ENCODE data around the gene PAX8. TPM values are rescaled to one million over a fixed set of nuclear protein-coding genes. Genes with fewer than 3 reads are reported as not detected.

The PAX8 gene
- total RNA-seq, 1 donor from 2014 or later: 2.9 TPM

DNA sequence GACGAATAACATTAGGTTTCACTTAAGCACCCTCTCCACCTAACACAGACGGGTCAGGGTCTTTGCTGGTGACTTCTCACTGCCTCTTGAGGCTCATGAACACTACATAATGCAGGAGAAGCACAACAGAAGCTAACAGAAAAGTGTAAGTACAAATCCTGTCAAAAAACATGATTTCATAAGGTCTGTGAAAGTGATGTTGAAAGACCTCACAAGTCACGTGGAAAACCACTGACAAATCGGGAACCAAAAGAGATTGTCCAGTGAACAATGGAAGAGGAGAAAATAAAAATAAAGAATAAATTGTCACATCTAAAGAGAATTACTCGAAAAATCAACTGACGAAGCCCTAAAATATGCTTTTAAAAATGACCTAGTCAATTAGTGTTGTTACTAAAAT lies 91.0 kb downstream of the PAX8 start:
- Histone ChIP-seq H3K79me2 (ENCODE audit: low read depth) (no peaks in the 10 kb centered on the region), H3K4me2 (no peak overlapping the region), H4K20me1 (ENCODE audit: low read depth) (no peaks in the 10 kb centered on the region), H3K4me3 (no peak overlapping the region), H2AFZ (replicated peaks) (no peak overlapping the region), H3K27ac (no peak overlapping the region), H3K36me3 (no peaks in the 10 kb centered on the region), H3K4me1 (no peaks in the 10 kb centered on the region), H3K9me3 (ENCODE audit: low read depth) (no peaks in the 10 kb centered on the region), H3F3A (ENCODE audit: low read depth) (no peaks in the 10 kb centered on the region), H3K27me3 (no peaks in the 10 kb centered on the region), H3K9ac (no peak overlapping the region)
- H3K36me3 Mint-ChIP-seq: no peaks in the 10 kb centered on the region
- H3K4me3 Mint-ChIP-seq: no peak overlapping the region
- H3K27ac Mint-ChIP-seq: no peak overlapping the region
- peaks cover 12% of the 10 kb centered on the region for H3K4me1 Mint-ChIP-seq
- no peaks in the 10 kb centered on the region for H3K9me3 Mint-ChIP-seq
- TF ChIP-seq, protein P1, sequence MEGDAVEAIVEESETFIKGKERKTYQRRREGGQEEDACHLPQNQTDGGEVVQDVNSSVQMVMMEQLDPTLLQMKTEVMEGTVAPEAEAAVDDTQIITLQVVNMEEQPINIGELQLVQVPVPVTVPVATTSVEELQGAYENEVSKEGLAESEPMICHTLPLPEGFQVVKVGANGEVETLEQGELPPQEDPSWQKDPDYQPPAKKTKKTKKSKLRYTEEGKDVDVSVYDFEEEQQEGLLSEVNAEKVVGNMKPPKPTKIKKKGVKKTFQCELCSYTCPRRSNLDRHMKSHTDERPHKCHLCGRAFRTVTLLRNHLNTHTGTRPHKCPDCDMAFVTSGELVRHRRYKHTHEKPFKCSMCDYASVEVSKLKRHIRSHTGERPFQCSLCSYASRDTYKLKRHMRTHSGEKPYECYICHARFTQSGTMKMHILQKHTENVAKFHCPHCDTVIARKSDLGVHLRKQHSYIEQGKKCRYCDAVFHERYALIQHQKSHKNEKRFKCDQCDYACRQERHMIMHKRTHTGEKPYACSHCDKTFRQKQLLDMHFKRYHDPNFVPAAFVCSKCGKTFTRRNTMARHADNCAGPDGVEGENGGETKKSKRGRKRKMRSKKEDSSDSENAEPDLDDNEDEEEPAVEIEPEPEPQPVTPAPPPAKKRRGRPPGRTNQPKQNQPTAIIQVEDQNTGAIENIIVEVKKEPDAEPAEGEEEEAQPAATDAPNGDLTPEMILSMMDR (IDR thresholded peaks at IDR 0.05): no peak
- TF ChIP-seq EZH2 (IDR thresholded peaks at IDR 0.05) (no peak), EZH2phosphoT487 (IDR thresholded peaks at IDR 0.05) (no peak)
- H3K27me3 Mint-ChIP-seq (ENCODE audit: insufficient read depth, low read depth): peaks cover 2% of the 10 kb centered on the region
- DNase-seq (ENCODE audit: low spot score): no peak

DNA sequence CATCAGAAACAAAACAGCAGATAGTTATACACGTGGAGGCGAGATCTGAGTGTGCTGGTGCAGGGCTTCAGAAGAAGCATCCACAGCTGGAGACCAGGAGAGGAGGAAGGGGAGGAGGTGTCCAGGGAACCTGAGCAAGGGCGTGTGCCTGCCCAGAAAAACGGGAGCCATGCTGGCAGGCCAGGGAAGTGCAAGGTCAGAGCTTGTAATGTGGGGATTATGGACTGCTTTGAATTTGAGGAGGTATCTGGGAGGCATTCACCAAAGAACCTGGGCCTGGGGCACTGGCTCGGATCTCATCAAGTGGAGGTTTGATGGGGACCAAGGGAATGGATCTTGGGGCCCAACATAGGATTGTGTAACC lies 92.3 kb downstream of the PAX8 start:
- Histone ChIP-seq H2AFZ (replicated peaks) (no peak overlapping the region), H3K4me1 (no peaks in the 10 kb centered on the region), H3K4me2 (no peak overlapping the region), H4K20me1 (ENCODE audit: low read depth) (no peaks in the 10 kb centered on the region), H3K27me3 (no peaks in the 10 kb centered on the region), H3K9me3 (ENCODE audit: low read depth) (no peaks in the 10 kb centered on the region), H3K36me3 (no peaks in the 10 kb centered on the region), H3K4me3 (no peak overlapping the region), H3K9ac (no peak overlapping the region), H3K27ac (no peak overlapping the region), H3F3A (ENCODE audit: low read depth) (no peaks in the 10 kb centered on the region), H3K79me2 (ENCODE audit: low read depth) (no peaks in the 10 kb centered on the region)
- no peak for DNase-seq (ENCODE audit: low spot score)
- Mint-ChIP-seq H3K4me1 (peaks cover 10% of the 10 kb centered on the region), H3K4me3 (no peak overlapping the region), H3K27me3 (ENCODE audit: insufficient read depth, low read depth) (peaks cover 2% of the 10 kb centered on the region), H3K27ac (no peak overlapping the region), H3K36me3 (no peaks in the 10 kb centered on the region), H3K9me3 (no peaks in the 10 kb centered on the region)
- TF ChIP-seq EZH2 (IDR thresholded peaks at IDR 0.05) (no peak), EZH2phosphoT487 (IDR thresholded peaks at IDR 0.05) (no peak)
- TF ChIP-seq, protein P1 (IDR thresholded peaks at IDR 0.05): no peak

DNA sequence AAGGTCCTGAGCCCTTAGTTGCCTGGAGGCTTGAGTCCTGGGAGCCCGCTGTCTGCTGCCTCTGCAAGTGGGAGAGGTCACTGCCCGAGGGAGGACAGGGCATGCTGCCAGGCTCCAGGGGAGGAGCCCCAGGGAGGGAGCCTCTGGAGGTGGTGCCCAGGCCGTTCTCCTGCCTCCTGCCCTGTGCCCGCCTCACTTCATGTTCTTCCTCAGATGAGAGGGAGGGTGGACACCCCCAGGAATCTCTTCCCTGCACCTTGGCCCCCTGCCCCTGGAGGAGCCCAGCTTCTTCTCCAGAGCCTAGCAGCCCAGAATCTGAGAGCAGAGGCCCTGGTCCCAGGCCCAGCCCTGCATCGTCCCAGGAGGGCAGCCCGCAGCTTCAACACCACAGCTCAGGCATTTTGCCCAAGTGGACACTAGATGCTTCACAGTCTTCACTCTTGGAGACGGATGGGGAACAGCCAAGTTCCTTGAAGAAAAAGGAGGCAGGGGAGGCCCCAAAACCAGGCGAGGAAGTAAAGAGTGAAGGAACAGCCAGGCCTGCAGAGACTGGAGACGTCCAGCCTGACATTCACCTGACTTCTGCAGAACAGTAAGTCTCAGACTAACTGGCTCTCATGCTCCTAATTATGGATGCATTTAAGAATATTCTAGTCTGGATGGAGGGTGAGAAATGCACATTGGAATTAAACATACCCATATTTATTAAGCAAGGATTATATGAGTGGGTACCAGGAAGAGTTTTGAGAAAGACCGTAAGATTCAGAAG lies 92.9 kb downstream of the PAX8 start:
- no peak overlapping the region for H3K4me3 Mint-ChIP-seq
- Histone ChIP-seq H3F3A (ENCODE audit: low read depth) (no peaks in the 10 kb centered on the region), H3K4me2 (no peak overlapping the region), H3K9ac (no peak overlapping the region), H3K79me2 (ENCODE audit: low read depth) (no peaks in the 10 kb centered on the region), H3K27ac (no peak overlapping the region), H3K9me3 (ENCODE audit: low read depth) (no peaks in the 10 kb centered on the region), H4K20me1 (ENCODE audit: low read depth) (no peaks in the 10 kb centered on the region), H3K36me3 (no peaks in the 10 kb centered on the region), H3K27me3 (no peaks in the 10 kb centered on the region), H3K4me1 (no peaks in the 10 kb centered on the region), H2AFZ (replicated peaks) (no peak overlapping the region), H3K4me3 (no peak overlapping the region)
- H3K4me1 Mint-ChIP-seq: peaks cover 6% of the 10 kb centered on the region
- no peak for DNase-seq (ENCODE audit: low spot score)
- TF ChIP-seq, protein P1 (IDR thresholded peaks at IDR 0.05): no peak
- TF ChIP-seq EZH2 (IDR thresholded peaks at IDR 0.05) (no peak), EZH2phosphoT487 (IDR thresholded peaks at IDR 0.05) (no peak)
- no peaks in the 10 kb centered on the region for H3K9me3 Mint-ChIP-seq
- no peak overlapping the region for H3K27ac Mint-ChIP-seq
- H3K36me3 Mint-ChIP-seq: no peaks in the 10 kb centered on the region
- peaks cover 2% of the 10 kb centered on the region for H3K27me3 Mint-ChIP-seq (ENCODE audit: insufficient read depth, low read depth)
